Bronchial epithelial cell (primary cell): Measurements from ENCODE around the gene JMY. TPM values are rescaled to one million over a fixed set of nuclear protein-coding genes. Genes with fewer than 3 reads are reported as not detected.

Experiments used
- DNase-seq: peaks from one replicate; pipeline ENCODE4 v3.0.0-alpha.2; 2010; ENCODE audit warnings: low read depth
- FAIRE-seq: peaks from 2 replicates; lab custom pipeline; 2011; peaks lifted over from hg19 to GRCh38; lab: Jason Lieb, UNC
- H3K27me3 ChIP-seq: 2 replicates; pipeline ENCODE4 v1.5.1; 2011; ENCODE audit warnings: low read length; ENCODE audit not compliant: control insufficient read depth, insufficient read depth
- H3K36me3 ChIP-seq: 2 replicates; pipeline ENCODE4 v1.5.1; 2011; ENCODE audit warnings: low read length; ENCODE audit not compliant: control insufficient read depth, insufficient read depth
- H3K4me3 ChIP-seq: 2 replicates; pipeline ENCODE4 v1.5.1; 2011; ENCODE audit warnings: mild to moderate bottlenecking, low read depth, low read length, control low read depth
- CTCF ChIP-seq: IDR thresholded peaks from 2 replicates; pipeline ENCODE4 v1.5.1; 2011; ENCODE audit warnings: mild to moderate bottlenecking, moderate library complexity, low read length, control low read depth, inconsistent platforms; ENCODE audit not compliant: insufficient read depth, severe bottlenecking
- total RNA-seq: library from RNA; depleted of rRNA; stranded (reverse); fragments of >200 nt; gene quantifications from 2 replicates; pipeline ENCODE4 v1.2.1, GENCODE V29; 2014

Gene JMY
- total RNA-seq, 1 donor from 2014 or later = 14.5 TPM

- DNase-seq (no peak), FAIRE-seq (no peak)
- TF ChIP-seq CTCF = no peak
- H3K4me3 ChIP-seq = no peak overlapping the region
- H3K36me3 ChIP-seq = peaks cover 4% of the 10 kb centered on the region
- no peaks in the 10 kb centered on the region for H3K27me3 ChIP-seq
These were observed 66.5 kb downstream of the JMY start for GRCh38 chr5:79302454-79302853.

GRCh38 chr5:79305706-79306105 is 69.8 kb downstream of the JMY start:
- H3K4me3 ChIP-seq = no peak overlapping the region
- no peak for TF ChIP-seq CTCF
- no peaks in the 10 kb centered on the region for H3K27me3 ChIP-seq
- DNase-seq (peak; percentile 79), FAIRE-seq (no peak)
- peaks cover 4% of the 10 kb centered on the region for H3K36me3 ChIP-seq

DNA sequence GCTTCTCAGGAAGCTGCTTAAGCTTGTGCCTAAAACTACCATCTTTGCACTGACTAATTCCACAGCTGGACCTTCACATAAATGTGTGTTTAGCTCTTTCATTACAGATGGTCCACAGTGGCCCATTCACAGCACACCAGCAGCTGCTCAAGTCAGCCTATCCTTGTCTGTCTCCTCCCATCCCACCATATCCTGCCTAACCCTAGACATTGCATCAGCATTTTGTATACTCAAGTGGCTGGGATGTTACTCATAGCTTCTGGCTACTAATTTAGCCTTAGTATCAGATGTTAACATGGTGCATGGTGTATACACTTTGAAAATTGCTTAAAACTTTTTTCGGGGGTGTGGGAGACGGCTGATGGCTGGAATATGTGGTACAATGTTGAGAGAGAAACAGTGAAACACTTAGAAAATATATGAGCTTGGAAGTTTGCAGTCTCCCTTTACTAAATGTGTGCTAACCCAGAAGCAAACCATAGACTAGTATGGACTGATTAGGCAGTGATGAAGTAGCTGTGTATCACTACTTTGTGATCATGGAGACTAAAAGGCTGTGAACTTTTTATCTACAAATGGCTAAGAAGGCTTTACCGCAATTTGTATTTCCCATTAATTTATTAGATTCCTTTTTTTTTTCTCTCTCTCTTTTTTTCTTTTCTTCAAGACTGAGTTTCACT is 83.1 kb downstream of the JMY start:
- peak; percentile 68 for FAIRE-seq
- Histone ChIP-seq H3K36me3 (peaks cover 7% of the 10 kb centered on the region), H3K27me3 (no peaks in the 10 kb centered on the region), H3K4me3 (no peak overlapping the region)
- TF ChIP-seq CTCF = no peak
- peak; percentile 92 for DNase-seq

DNA sequence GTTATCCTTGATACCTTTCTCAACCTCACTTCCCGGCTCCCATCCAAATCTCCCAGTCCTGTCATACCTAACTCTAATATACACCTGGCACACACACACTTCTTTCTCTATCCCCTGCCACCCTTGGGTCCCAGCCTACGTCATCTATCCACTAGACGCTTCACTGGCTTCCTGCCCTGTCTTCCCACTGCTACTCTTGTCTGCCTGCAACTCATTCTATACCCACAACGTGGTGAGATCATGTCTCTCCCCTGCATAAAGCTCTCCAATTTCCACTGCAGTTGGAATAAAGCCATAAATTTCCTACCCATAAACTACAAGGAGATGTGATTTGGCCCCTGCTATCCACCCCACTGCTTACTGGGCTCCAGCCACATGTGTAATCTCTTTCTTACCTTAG is 93.5 kb downstream of the JMY start:
- Histone ChIP-seq H3K36me3 (no peaks in the 10 kb centered on the region), H3K4me3 (no peak overlapping the region), H3K27me3 (no peaks in the 10 kb centered on the region)
- no peak for DNase-seq
- no peak for FAIRE-seq
- no peak for TF ChIP-seq CTCF

DNA sequence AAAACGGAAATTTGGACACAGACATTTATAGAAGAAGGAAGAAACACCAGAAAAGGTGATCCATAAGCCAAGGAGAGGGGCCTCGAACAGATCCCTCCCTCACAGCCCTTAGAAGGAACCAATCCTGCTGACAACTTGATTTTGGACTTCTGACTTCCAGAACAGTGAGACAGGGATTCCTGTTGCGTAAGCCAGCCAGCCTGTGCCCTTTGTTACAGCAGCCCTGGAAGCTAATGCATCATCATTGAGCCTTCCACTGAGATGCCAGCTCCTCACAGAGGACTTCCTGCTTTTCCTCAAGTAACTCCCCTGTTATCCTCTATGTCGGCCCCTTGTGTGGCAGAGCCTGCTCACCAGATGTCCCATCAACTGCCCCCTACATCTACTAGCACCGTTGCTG is 94.1 kb downstream of the JMY start:
- H3K4me3 ChIP-seq = no peak overlapping the region
- no peak for TF ChIP-seq CTCF
- no peaks in the 10 kb centered on the region for H3K36me3 ChIP-seq
- FAIRE-seq (peak; percentile 40), DNase-seq (peak; percentile 15)
- H3K27me3 ChIP-seq = no peaks in the 10 kb centered on the region
